Glutamatergic neuron (in vitro differentiated cells): ENCODE data around the gene ODF4. TPM values are rescaled to one million over a fixed set of nuclear protein-coding genes. Genes with fewer than 3 reads are reported as not detected.
"Not testable (repeated sequence)": the region's sequence is repeated elsewhere in the genome, so short reads cannot be mapped to it uniquely, and the experiment has no call there.

Experiments used
- DNase-seq: peaks from one replicate; pipeline ENCODE4 v3.0.0; 2022
- H3K27ac Mint-ChIP-seq: one replicate; pipeline ENCODE4 v1.8.0; 2020; ENCODE audit warnings: mild to moderate bottlenecking, mixed read lengths, inconsistent platforms; ENCODE audit not compliant: unreplicated experiment
- H3K27me3 Mint-ChIP-seq: one replicate; pipeline ENCODE4 v1.8.0; 2020; ENCODE audit warnings: mild to moderate bottlenecking, moderate library complexity, mixed read lengths, inconsistent platforms; ENCODE audit not compliant: unreplicated experiment
- H3K36me3 Mint-ChIP-seq: one replicate; pipeline ENCODE4 v1.8.0; 2020; ENCODE audit warnings: mild to moderate bottlenecking, mixed read lengths, inconsistent platforms; ENCODE audit not compliant: unreplicated experiment
- H3K4me1 Mint-ChIP-seq: one replicate; pipeline ENCODE4 v1.8.0; 2020; ENCODE audit warnings: mild to moderate bottlenecking, low read depth, mixed read lengths, inconsistent platforms; ENCODE audit not compliant: unreplicated experiment
- H3K4me3 Mint-ChIP-seq: one replicate; pipeline ENCODE4 v1.8.0; 2020; ENCODE audit warnings: mild to moderate bottlenecking, mixed read lengths, inconsistent platforms; ENCODE audit not compliant: unreplicated experiment
- H3K9me3 Mint-ChIP-seq: one replicate; pipeline ENCODE4 v1.8.0; 2020; ENCODE audit warnings: mild to moderate bottlenecking, moderate library complexity, mixed read lengths, inconsistent platforms; ENCODE audit not compliant: unreplicated experiment
- CTCF ChIP-seq: fragments of 200-600 bp; sonication (generic); IDR thresholded peaks from one replicate; pipeline ENCODE4 v1.5.0; 2021; ENCODE audit not compliant: partially characterized antibody, unreplicated experiment
- total RNA-seq: library from RNA; stranded (reverse); fragmentation: NEBNext Ultra II Directional; extraction: Animal tissue kit (Norgen Biotek cat#: 25700); gene quantifications from one replicate; pipeline ENCODE4 v1.2.1, GENCODE V29; 2021; ENCODE audit not compliant: unreplicated experiment

ODF4 gene
- total RNA-seq, 1 donor from 2014 or later = not detected

- Mint-ChIP-seq H3K27ac (no peak overlapping the region), H3K9me3 (no peaks in the 10 kb centered on the region), H3K4me1 (no peaks in the 10 kb centered on the region), H3K36me3 (no peaks in the 10 kb centered on the region), H3K4me3 (no peak overlapping the region), H3K27me3 (peaks cover 4% of the 10 kb centered on the region)
- DNase-seq = no peak
- TF ChIP-seq CTCF = no peak
These were observed 53.2 kb downstream of the ODF4 start for GRCh38 chr17:8392674-8393469.

DNA sequence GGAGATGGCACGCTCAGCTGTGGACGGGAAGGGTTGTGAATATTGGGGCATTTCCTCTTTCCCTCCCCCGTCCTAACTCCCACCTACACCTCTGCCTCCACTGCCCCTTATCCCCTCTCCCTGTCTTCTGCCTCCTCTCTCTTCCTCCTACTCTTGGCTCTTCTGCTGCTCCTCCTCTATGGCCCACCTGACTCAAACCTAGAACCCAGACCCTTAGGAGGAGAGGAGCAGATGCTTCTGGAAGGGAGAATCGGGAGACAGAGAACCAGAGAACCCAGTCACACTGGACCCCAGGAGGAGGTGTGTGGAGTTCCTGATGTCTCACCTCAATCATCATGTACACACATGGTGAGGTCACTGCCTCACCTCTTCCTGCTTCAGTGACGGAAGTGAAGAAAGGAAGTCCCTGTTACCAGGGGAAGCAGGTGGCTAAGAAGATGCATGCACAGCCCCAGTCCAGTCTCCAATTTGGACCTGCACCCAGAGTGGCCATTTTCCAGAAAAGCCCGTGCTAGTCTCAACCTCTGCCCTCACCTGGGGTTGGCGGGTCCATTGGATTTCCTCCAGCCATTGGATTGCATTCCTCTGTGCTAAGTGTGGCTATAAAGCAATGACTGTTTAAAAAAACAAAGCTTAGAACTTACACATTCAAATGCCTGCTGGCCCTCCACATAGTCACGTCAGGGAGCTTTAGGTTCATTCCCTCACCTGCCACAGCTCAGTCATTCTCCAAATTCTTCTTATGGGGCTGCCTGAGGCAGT lies 54.0 kb downstream of the ODF4 start:
- H3K27me3 Mint-ChIP-seq = peaks cover 4% of the 10 kb centered on the region
- no peak overlapping the region for H3K27ac Mint-ChIP-seq
- TF ChIP-seq CTCF = no peak
- DNase-seq = no peak
- no peaks in the 10 kb centered on the region for H3K9me3 Mint-ChIP-seq
- H3K4me3 Mint-ChIP-seq = no peak overlapping the region
- no peaks in the 10 kb centered on the region for H3K4me1 Mint-ChIP-seq
- H3K36me3 Mint-ChIP-seq = no peaks in the 10 kb centered on the region

DNA sequence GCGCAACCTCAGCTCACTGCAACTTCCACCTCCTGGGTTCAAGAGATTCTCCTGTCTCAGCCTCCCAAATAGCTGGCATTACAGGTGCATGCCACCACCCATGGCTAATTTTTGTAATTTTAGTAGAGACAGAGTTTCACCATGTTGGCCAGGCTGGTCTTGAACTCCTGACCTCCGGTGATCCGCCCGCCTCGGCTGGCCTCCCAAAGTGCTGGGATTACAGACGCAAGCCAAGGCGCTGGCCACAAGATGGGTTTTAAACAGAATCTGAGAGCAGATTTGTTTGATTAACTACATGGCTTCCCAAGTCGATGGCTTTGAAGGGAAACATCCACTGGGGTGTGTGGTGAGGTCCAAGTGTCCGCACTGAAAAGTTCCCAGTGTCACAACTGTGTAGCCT lies 54.9 kb downstream of the ODF4 start:
- H3K9me3 Mint-ChIP-seq, DNase-seq, H3K27me3 Mint-ChIP-seq, H3K4me3 Mint-ChIP-seq, H3K4me1 Mint-ChIP-seq, H3K36me3 Mint-ChIP-seq, H3K27ac Mint-ChIP-seq: not testable (repeated sequence)

Other genes with a start within 250 kb of the ODF4 start
- not detected for gene ALOXE3, start 221.3 kb upstream of the ODF4 start, total RNA-seq
- 2.2 TPM for gene HES7, start 215.7 kb upstream of the ODF4 start, total RNA-seq
- 64.6 TPM for gene PER1, start 187.4 kb upstream of the ODF4 start, total RNA-seq
- gene VAMP2, start 176.9 kb upstream of the ODF4 start, total RNA-seq = 117 TPM
- gene TMEM107, start 163.5 kb upstream of the ODF4 start, total RNA-seq = 12.8 TPM
- 14.2 TPM for gene BORCS6, start 149.7 kb upstream of the ODF4 start, total RNA-seq
- gene AURKB, start 129.3 kb upstream of the ODF4 start, total RNA-seq = 17.3 TPM
- 85.3 TPM for gene CTC1, start 91.8 kb upstream of the ODF4 start, total RNA-seq
- 74.6 TPM for gene PFAS, start 90.6 kb upstream of the ODF4 start, total RNA-seq
- gene RANGRF, start 51.2 kb upstream of the ODF4 start, total RNA-seq = 29.5 TPM
- 4.0 TPM for gene SLC25A35, start 44.4 kb upstream of the ODF4 start, total RNA-seq
- gene ARHGEF15, start 29.6 kb upstream of the ODF4 start, total RNA-seq = 0.66 TPM
- gene RPL26, start 43.4 kb downstream of the ODF4 start, total RNA-seq = 941 TPM
- gene RNF222, start 58.0 kb downstream of the ODF4 start, total RNA-seq = not detected
- gene NDEL1, start 96.0 kb downstream of the ODF4 start, total RNA-seq = 51.7 TPM